Measurements from ENCODE around the gene ST6GALNAC3. TPM values are rescaled to one million over a fixed set of nuclear protein-coding genes. Genes with fewer than 3 reads are reported as not detected.
"Not testable (repeated sequence)": the region's sequence is repeated elsewhere in the genome, so short reads cannot be mapped to it uniquely, and the experiment has no call there.

The ST6GALNAC3 gene
- total RNA-seq, 1 donor from 2014 or later = 5.6 TPM

- Histone ChIP-seq H3K4me1 (no peaks in the 10 kb centered on the region), H3K27ac (no peak overlapping the region), H3K36me3 (no peaks in the 10 kb centered on the region), H3K27me3 (no peaks in the 10 kb centered on the region), H3K4me3 (no peak overlapping the region), H3K9me3 (no peaks in the 10 kb centered on the region)
- no peak for DNase-seq
- intact Hi-C loops (cut with DNase I) = no loop called here
- TF ChIP-seq CTCF (IDR thresholded peaks at IDR 0.05) = no peak
- no peak for ATAC-seq
Measured at GRCh38 chr1:76639181-76639580, 564.6 kb downstream of the ST6GALNAC3 start.

GRCh38 chr1:76640092-76640491 is 565.5 kb downstream of the ST6GALNAC3 start:
- H3K36me3 ChIP-seq = no peaks in the 10 kb centered on the region
- TF ChIP-seq CTCF (IDR thresholded peaks at IDR 0.05) = no peak
- ATAC-seq (no peak), DNase-seq (no peak)
- H3K4me1 ChIP-seq = no peaks in the 10 kb centered on the region
- no peak overlapping the region for H3K27ac ChIP-seq
- no peaks in the 10 kb centered on the region for H3K9me3 ChIP-seq
- intact Hi-C loops (cut with DNase I) = no loop called here
- no peak overlapping the region for H3K4me3 ChIP-seq
- H3K27me3 ChIP-seq = no peaks in the 10 kb centered on the region

- Histone ChIP-seq H3K36me3 (no peaks in the 10 kb centered on the region), H3K9me3 (no peaks in the 10 kb centered on the region), H3K27me3 (no peaks in the 10 kb centered on the region), H3K4me3 (no peak overlapping the region), H3K4me1 (no peaks in the 10 kb centered on the region), H3K27ac (no peak overlapping the region)
- DNase-seq (no peak), ATAC-seq (no peak)
- intact Hi-C loops (cut with DNase I) = no loop called here
- TF ChIP-seq CTCF (IDR thresholded peaks at IDR 0.05) = no peak
Measured at GRCh38 chr1:76640723-76641122, 566.2 kb downstream of the ST6GALNAC3 start.

- no peaks in the 10 kb centered on the region for H3K9me3 ChIP-seq
- DNase-seq (no peak), ATAC-seq (no peak)
- no peak overlapping the region for H3K27ac ChIP-seq
- no peak overlapping the region for H3K4me3 ChIP-seq
- no peaks in the 10 kb centered on the region for H3K36me3 ChIP-seq
- H3K27me3 ChIP-seq = no peaks in the 10 kb centered on the region
- no peaks in the 10 kb centered on the region for H3K4me1 ChIP-seq
- TF ChIP-seq CTCF (IDR thresholded peaks at IDR 0.05) = no peak
- intact Hi-C loops (cut with DNase I) = no loop called here
Measured at GRCh38 chr1:76644139-76644538, 569.6 kb downstream of the ST6GALNAC3 start.

GRCh38 chr1:76652860-76653259 is 578.3 kb downstream of the ST6GALNAC3 start:
- H3K27me3 ChIP-seq; H3K27ac ChIP-seq; H3K4me3 ChIP-seq; DNase-seq; H3K4me1 ChIP-seq; ATAC-seq; H3K9me3 ChIP-seq; intact Hi-C loops (cut with DNase I); H3K36me3 ChIP-seq: not testable (repeated sequence)

- intact Hi-C loops (cut with DNase I) = no loop called here
- TF ChIP-seq CTCF (IDR thresholded peaks at IDR 0.05) = no peak
- H3K27ac ChIP-seq = no peak overlapping the region
- H3K27me3 ChIP-seq = no peaks in the 10 kb centered on the region
- H3K4me3 ChIP-seq = no peak overlapping the region
- no peaks in the 10 kb centered on the region for H3K36me3 ChIP-seq
- ATAC-seq (no peak), DNase-seq (no peak)
- H3K4me1 ChIP-seq = no peaks in the 10 kb centered on the region
- no peaks in the 10 kb centered on the region for H3K9me3 ChIP-seq
Measured at GRCh38 chr1:76657623-76658022, 583.1 kb downstream of the ST6GALNAC3 start.
